Colonic mucosa (tissue), 4 donors: ENCODE results near the gene HYDIN. TPM values are rescaled to one million over a fixed set of nuclear protein-coding genes. Genes with fewer than 3 reads are reported as not detected.

ENCODE experiments used
- DNase-seq: peaks from one replicate; pipeline ENCODE4 v3.0.0-alpha.2; 2020
- H3K27ac ChIP-seq: fragments of 200-600 bp; one replicate; pipeline ENCODE4 v1.8.0; 2021
- H3K27me3 ChIP-seq: fragments of 200-600 bp; one replicate; pipeline ENCODE4 v1.8.0; 2021
- H3K36me3 ChIP-seq: fragments of 200-600 bp; one replicate; pipeline ENCODE4 v1.8.0; 2021
- H3K4me1 ChIP-seq: fragments of 200-600 bp; one replicate; pipeline ENCODE4 v1.8.0; 2021; ENCODE audit warnings: mild to moderate bottlenecking
- H3K4me3 ChIP-seq: fragments of 200-600 bp; one replicate; pipeline ENCODE4 v1.8.0; 2021
- H3K9ac ChIP-seq, 2 donors: one replicate each; pipeline ENCODE4 v1.7.0; 2013; ENCODE audit warnings: control low read depth in 2 of 2, low read depth in 2 of 2, low read length in 2 of 2
- H3K9me3 ChIP-seq: fragments of 200-600 bp; one replicate; pipeline ENCODE4 v1.8.0; 2021
- CTCF ChIP-seq: fragments of 200-600 bp; IDR thresholded peaks from one replicate; pipeline ENCODE4 v1.8.0; 2022; ENCODE audit warnings: antibody characterized with exemption, mild to moderate bottlenecking
- intact Hi-C: fragments of 100-400 bp; cut with DNase I; formaldehyde crosslinking; loops from one replicate; pipeline ENCODE4 v1.14.1; 2022
- total RNA-seq, 2 donors: library from RNA; stranded (reverse); fragmentation: NEBNext Ultra II Directional in 1 of 2; extraction: Animal tissue kit (Norgen Biotek cat#: 25700) in 1 of 2; gene quantifications; one replicate each; pipeline ENCODE4 v1.2.1, GENCODE V29; 2021
- donor health status: healthy.
- donor health status: DM: no; HTN: no; CAD: no.
- donor health status: DM: no; HTN: no; CAD: no.

Gene HYDIN
- total RNA-seq, 2 donors from 2014 or later = 0.58 to 0.64 TPM

GRCh38 chr16:71255721-71256120 is 25.2 kb upstream of the HYDIN start:
- no peaks in the 10 kb centered on the region for H3K9me3 ChIP-seq
- no peaks in the 10 kb centered on the region for H3K36me3 ChIP-seq
- DNase-seq = no peak
- H3K4me3 ChIP-seq = no peak overlapping the region
- no peaks in the 10 kb centered on the region for H3K4me1 ChIP-seq
- no peaks in the 10 kb centered on the region for H3K27me3 ChIP-seq
- no peak overlapping the region for H3K9ac ChIP-seq
- no peak overlapping the region for H3K27ac ChIP-seq
- no peak for TF ChIP-seq CTCF
- intact Hi-C loops = loop anchor here (10.0 kb wide), 1 partner anchor 59 kb away; no protein-coding TSS in a partner anchor

- Histone ChIP-seq H3K36me3 (no peaks in the 10 kb centered on the region), H3K9me3 (no peaks in the 10 kb centered on the region), H3K9ac (no peak overlapping the region), H3K27me3 (no peaks in the 10 kb centered on the region), H3K4me1 (no peaks in the 10 kb centered on the region), H3K4me3 (no peak overlapping the region), H3K27ac (no peak overlapping the region)
- intact Hi-C loops = loop anchor here (10.0 kb wide), 1 partner anchor 60 kb away; no protein-coding TSS in a partner anchor
- no peak for TF ChIP-seq CTCF
- DNase-seq = no peak
Observed at GRCh38 chr16:71254832-71255525, 24.5 kb upstream of the HYDIN start.

GRCh38 chr16:71250461-71251235 is 20.1 kb upstream of the HYDIN start:
- Histone ChIP-seq H3K27me3 (no peaks in the 10 kb centered on the region), H3K27ac (no peak overlapping the region), H3K9ac (no peak overlapping the region), H3K4me3 (no peak overlapping the region), H3K4me1 (no peaks in the 10 kb centered on the region), H3K36me3 (no peaks in the 10 kb centered on the region), H3K9me3 (no peaks in the 10 kb centered on the region)
- no peak for DNase-seq
- no peak for TF ChIP-seq CTCF
- intact Hi-C loops = loop anchor here (10.0 kb wide), 1 partner anchor 64 kb away; no protein-coding TSS in a partner anchor

- Histone ChIP-seq H3K4me1 (no peaks in the 10 kb centered on the region), H3K9me3 (no peaks in the 10 kb centered on the region), H3K27ac (no peak overlapping the region), H3K27me3 (no peaks in the 10 kb centered on the region), H3K9ac (no peak overlapping the region), H3K36me3 (no peaks in the 10 kb centered on the region), H3K4me3 (no peak overlapping the region)
- intact Hi-C loops = no loop called here
- no peak for DNase-seq
- TF ChIP-seq CTCF = no peak
Observed at GRCh38 chr16:71249399-71249798, 18.9 kb upstream of the HYDIN start.

- H3K4me3 ChIP-seq = no peak overlapping the region
- no peaks in the 10 kb centered on the region for H3K4me1 ChIP-seq
- no peaks in the 10 kb centered on the region for H3K9me3 ChIP-seq
- no peaks in the 10 kb centered on the region for H3K36me3 ChIP-seq
- TF ChIP-seq CTCF = no peak
- H3K27me3 ChIP-seq = no peaks in the 10 kb centered on the region
- intact Hi-C loops = no loop called here
- no peak overlapping the region for H3K9ac ChIP-seq
- no peak overlapping the region for H3K27ac ChIP-seq
- no peak for DNase-seq
Observed at GRCh38 chr16:71247478-71247877, 17.0 kb upstream of the HYDIN start.
